Ascending aorta (tissue), 2 donors: ENCODE results near the gene KIF26B. TPM values are rescaled to one million over a fixed set of nuclear protein-coding genes. Genes with fewer than 3 reads are reported as not detected.

ENCODE experiments used
- DNase-seq, 2 donors: peaks; one replicate each; pipeline ENCODE4 v3.0.0-alpha.2; 2019; ENCODE audit warnings: low spot score in 2 of 2
- H3K27ac ChIP-seq, 2 donors: fragments of 200-600 bp; sonication (generic); one replicate each; pipeline ENCODE4 v1.5.1; 2016 to 2017; ENCODE audit warnings: mild to moderate bottlenecking in 1 of 2
- H3K27me3 ChIP-seq: fragments of 200-600 bp; sonication (generic); one replicate; pipeline ENCODE4 v1.5.1; 2017
- H3K36me3 ChIP-seq, 2 donors: fragments of 200-600 bp; sonication (generic); one replicate each; pipeline ENCODE4 v1.5.1; 2016
- H3K4me1 ChIP-seq, 2 donors: fragments of 200-600 bp; sonication (generic); one replicate each; pipeline ENCODE4 v1.5.1; 2016 to 2017; ENCODE audit warnings: mild to moderate bottlenecking in 1 of 2
- H3K4me3 ChIP-seq, 2 donors: fragments of 200-600 bp; sonication (generic); one replicate each; pipeline ENCODE4 v1.5.1; 2016 to 2017; ENCODE audit warnings: mild to moderate bottlenecking in 1 of 2
- H3K9me3 ChIP-seq, 2 donors: fragments of 200-600 bp; sonication (generic); one replicate each; pipeline ENCODE4 v1.5.1; 2016
- intact Hi-C: fragments of 100-400 bp; cut with DNase I; formaldehyde crosslinking; loops from one replicate; pipeline ENCODE4 v1.15.1; 2023
- total RNA-seq: library from RNA; depleted of rRNA; stranded (reverse); fragments of >200 nt; gene quantifications from one replicate; pipeline ENCODE4 v1.1.0, GENCODE V29; 2016
- TF ChIP-seq, protein P1 (sequence below), 3 experiments: fragments of 200-600 bp in 2 of 3; fragments of 450-650 bp in 1 of 3; sonication (generic) in 2 of 3; IDR thresholded peaks; one replicate each; pipeline ENCODE4 v1.5.1; 2016 to 2019; ENCODE audit warnings: antibody characterized with exemption in 3 of 3, mild to moderate bottlenecking in 1 of 3, moderate library complexity in 1 of 3

KIF26B gene
- total RNA-seq, 1 donor from 2014 or later: not detected

DNA sequence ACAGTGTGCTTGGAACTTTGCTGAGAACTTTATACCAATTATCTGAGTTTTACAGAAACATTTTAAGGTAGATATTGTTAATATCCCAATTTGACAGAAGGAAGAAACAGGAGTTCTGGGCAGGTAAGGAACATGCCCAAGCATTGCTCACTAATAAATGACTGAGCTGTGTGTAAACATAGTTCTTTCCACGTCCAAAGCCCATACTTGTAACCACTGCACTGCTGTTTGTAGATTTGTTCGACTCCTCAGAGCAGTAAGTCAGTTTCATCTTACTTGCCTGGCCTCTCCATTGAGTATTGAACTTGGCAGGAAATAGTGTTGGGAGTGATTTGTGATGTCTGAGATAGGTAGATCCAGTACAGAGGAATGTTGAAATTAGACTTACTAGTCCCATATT is 335.1 kb downstream of the KIF26B start:
- intact Hi-C loops: no loop called here
- TF ChIP-seq, protein P1, sequence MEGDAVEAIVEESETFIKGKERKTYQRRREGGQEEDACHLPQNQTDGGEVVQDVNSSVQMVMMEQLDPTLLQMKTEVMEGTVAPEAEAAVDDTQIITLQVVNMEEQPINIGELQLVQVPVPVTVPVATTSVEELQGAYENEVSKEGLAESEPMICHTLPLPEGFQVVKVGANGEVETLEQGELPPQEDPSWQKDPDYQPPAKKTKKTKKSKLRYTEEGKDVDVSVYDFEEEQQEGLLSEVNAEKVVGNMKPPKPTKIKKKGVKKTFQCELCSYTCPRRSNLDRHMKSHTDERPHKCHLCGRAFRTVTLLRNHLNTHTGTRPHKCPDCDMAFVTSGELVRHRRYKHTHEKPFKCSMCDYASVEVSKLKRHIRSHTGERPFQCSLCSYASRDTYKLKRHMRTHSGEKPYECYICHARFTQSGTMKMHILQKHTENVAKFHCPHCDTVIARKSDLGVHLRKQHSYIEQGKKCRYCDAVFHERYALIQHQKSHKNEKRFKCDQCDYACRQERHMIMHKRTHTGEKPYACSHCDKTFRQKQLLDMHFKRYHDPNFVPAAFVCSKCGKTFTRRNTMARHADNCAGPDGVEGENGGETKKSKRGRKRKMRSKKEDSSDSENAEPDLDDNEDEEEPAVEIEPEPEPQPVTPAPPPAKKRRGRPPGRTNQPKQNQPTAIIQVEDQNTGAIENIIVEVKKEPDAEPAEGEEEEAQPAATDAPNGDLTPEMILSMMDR (IDR thresholded peaks at IDR 0.05): no peak
- Histone ChIP-seq H3K36me3 (no peaks in the 10 kb centered on the region), H3K27me3 (no peaks in the 10 kb centered on the region), H3K9me3 (no peaks in the 10 kb centered on the region), H3K27ac (no peak overlapping the region), H3K4me3 (no peak overlapping the region), H3K4me1 (no peaks in the 10 kb centered on the region)
- no peak for DNase-seq

DNA sequence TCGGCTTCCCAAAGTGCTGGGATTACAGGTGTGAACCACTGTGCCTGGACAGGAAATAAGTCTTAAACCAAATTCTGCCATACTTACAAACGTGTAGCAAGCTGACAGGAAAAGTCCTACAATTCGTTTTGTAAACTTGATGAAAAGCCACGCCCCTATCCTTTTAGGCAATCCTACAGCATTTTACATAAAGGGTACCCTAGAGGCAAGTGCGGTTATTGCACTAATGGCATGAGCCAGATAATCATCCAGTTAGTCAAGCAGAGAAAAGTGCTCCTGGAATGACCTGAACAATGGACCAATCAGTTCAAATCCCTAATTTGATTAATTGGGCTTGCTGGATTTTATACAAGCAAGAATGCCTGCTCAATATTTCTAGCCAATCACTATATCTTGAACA is 338.2 kb downstream of the KIF26B start:
- Histone ChIP-seq H3K27ac (no peak overlapping the region), H3K36me3 (no peaks in the 10 kb centered on the region), H3K27me3 (no peaks in the 10 kb centered on the region), H3K4me3 (no peak overlapping the region), H3K4me1 (no peaks in the 10 kb centered on the region), H3K9me3 (no peaks in the 10 kb centered on the region)
- TF ChIP-seq, protein P1 (IDR thresholded peaks at IDR 0.05): no peak
- no peak for DNase-seq
- intact Hi-C loops: no loop called here

DNA sequence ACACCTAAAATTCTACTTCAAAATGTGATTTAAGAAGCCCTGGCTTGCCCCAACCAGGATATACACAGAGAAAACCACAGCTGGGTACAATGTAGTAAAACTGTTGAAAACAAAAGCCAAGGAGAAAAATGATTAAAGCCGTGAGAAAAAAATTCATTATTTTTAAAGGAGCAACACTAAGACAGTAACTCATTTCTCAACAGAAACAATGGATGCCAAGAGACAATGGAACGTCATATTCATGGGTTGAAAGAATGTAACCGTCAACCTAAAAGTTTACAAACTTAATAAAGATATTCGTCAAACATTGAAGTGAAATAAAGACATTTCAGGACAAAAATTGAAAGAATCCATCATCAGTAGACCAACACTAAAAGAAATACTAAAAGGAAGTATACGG is 340.9 kb downstream of the KIF26B start:
- Histone ChIP-seq H3K4me3 (no peak overlapping the region), H3K4me1 (no peaks in the 10 kb centered on the region), H3K9me3 (no peaks in the 10 kb centered on the region), H3K27me3 (no peaks in the 10 kb centered on the region), H3K36me3 (no peaks in the 10 kb centered on the region), H3K27ac (no peak overlapping the region)
- TF ChIP-seq, protein P1 (IDR thresholded peaks at IDR 0.05): no peak
- intact Hi-C loops: no loop called here
- no peak for DNase-seq

DNA sequence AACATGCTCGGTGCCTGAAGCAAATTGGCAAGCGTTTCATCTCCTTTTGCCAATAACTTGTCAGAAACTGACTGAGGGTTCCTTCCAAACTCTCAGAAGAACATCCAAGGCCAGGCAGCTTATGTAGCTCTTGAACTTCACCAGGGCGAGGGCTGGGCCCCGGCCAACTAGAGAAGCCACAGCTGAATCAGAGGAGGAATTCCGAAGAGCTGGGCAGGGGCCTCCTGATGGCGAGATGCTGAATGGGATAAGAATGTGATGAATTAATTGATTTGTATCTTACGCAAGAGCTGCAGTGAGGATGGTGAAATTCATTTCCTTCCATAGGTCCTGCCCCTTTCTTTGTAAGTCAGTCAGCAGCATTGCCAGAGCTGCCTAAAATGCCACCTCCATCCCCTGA is 345.8 kb downstream of the KIF26B start:
- TF ChIP-seq, protein P1 (IDR thresholded peaks at IDR 0.05): no peak
- intact Hi-C loops: no loop called here
- no peak for DNase-seq
- no peak overlapping the region for H3K27ac ChIP-seq
- H3K27me3 ChIP-seq: no peaks in the 10 kb centered on the region
- no peaks in the 10 kb centered on the region for H3K4me1 ChIP-seq
- no peaks in the 10 kb centered on the region for H3K36me3 ChIP-seq
- H3K9me3 ChIP-seq: no peaks in the 10 kb centered on the region
- H3K4me3 ChIP-seq: no peak overlapping the region

DNA sequence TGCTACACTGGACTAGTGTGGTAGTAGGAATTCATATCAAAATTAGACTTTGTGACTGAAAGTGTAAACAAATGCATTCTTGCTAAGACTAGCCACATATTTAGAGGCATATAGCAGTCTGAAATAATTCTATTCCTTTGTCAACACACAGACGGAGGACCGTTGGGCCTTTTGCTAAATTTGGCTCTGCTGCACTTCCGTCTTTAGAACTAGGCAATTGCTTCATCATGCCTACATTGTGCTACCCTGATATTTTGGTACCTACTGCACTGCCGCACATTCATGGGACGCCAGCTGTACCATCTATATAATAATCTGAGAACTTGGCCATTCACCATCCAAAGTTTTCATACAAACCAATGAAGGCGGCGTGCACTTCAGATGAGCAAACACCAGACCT is 346.8 kb downstream of the KIF26B start:
- H3K27ac ChIP-seq: no peak overlapping the region
- H3K4me3 ChIP-seq: no peak overlapping the region
- H3K36me3 ChIP-seq: no peaks in the 10 kb centered on the region
- intact Hi-C loops: no loop called here
- no peaks in the 10 kb centered on the region for H3K9me3 ChIP-seq
- TF ChIP-seq, protein P1 (IDR thresholded peaks at IDR 0.05): no peak
- H3K27me3 ChIP-seq: no peaks in the 10 kb centered on the region
- DNase-seq: no peak
- H3K4me1 ChIP-seq: no peaks in the 10 kb centered on the region

DNA sequence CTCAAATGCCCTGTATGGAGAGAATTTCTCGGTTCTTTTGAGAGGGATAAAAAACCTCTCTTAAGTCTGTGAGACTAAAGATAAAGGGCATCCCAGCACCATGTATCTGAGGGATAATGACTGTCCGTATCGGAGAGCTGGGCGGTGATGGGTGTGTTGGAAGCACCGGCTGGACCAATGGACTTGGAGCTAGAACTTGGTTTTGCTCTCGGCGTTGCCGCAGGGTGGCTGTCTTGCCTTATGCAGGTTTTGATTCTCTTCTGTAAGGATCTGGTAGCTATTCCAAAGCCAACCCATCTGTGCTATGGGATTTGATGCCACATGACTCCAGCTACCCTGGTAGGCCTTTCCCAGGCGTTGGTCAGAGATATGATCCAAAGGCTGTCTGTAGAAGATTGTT is 348.8 kb downstream of the KIF26B start:
- TF ChIP-seq, protein P1 (IDR thresholded peaks at IDR 0.05): no peak
- Histone ChIP-seq H3K36me3 (no peaks in the 10 kb centered on the region), H3K4me3 (no peak overlapping the region), H3K27me3 (no peaks in the 10 kb centered on the region), H3K27ac (no peak overlapping the region), H3K4me1 (no peaks in the 10 kb centered on the region), H3K9me3 (no peaks in the 10 kb centered on the region)
- intact Hi-C loops: no loop called here
- no peak for DNase-seq
